Activated CD8-positive, alpha-beta T cell treated with anti-CD3 and anti-CD28 coated beads, Interleukin-2, amount 10 ng/mL, durations not matched to agents 7 days and 5 days (primary cell): Measurements from ENCODE around the gene HECTD2. TPM values are rescaled to one million over a fixed set of nuclear protein-coding genes. Genes with fewer than 3 reads are reported as not detected.
"Not testable (repeated sequence)": the region's sequence is repeated elsewhere in the genome, so short reads cannot be mapped to it uniquely, and the experiment has no call there.

Source experiments
- ATAC-seq: fragments of 150-1000 bp; cut with Tn5 transposase; one replicate; pipeline ENCODE4 v1.10.0; 2021; ENCODE audit warnings: moderate library complexity
- CTCF ChIA-PET: fragments of 350-600 bp; sonication (Branson Sonifier 250); formaldehyde crosslinking; loops from one replicate; lab custom pipeline; 2021; ENCODE audit warnings: antibody characterized with exemption; lab: Charles Lee
- POLR2A ChIA-PET: fragments of 350-600 bp; sonication (Branson Sonifier 250); formaldehyde crosslinking; loops from one replicate; lab custom pipeline; 2021; ENCODE audit warnings: antibody characterized with exemption; lab: Charles Lee
- DNase-seq: peaks from one replicate; pipeline ENCODE4 v3.0.0-alpha.2; 2020
- H3K27ac Mint-ChIP-seq: one replicate; pipeline ENCODE4 v1.8.0; 2021; ENCODE audit warnings: mild to moderate bottlenecking, mixed read lengths
- H3K27me3 Mint-ChIP-seq: one replicate; pipeline ENCODE4 v1.8.0; 2021; ENCODE audit warnings: low read depth, mixed read lengths
- H3K36me3 Mint-ChIP-seq: one replicate; pipeline ENCODE4 v1.8.0; 2021; ENCODE audit warnings: low read depth, mixed read lengths
- H3K4me1 Mint-ChIP-seq: one replicate; pipeline ENCODE4 v1.8.0; 2021; ENCODE audit warnings: low read depth, mixed read lengths
- H3K4me3 Mint-ChIP-seq: one replicate; pipeline ENCODE4 v1.8.0; 2021; ENCODE audit warnings: mild to moderate bottlenecking, mixed read lengths
- H3K9me3 Mint-ChIP-seq: one replicate; pipeline ENCODE4 v1.8.0; 2022; ENCODE audit warnings: mixed read lengths; ENCODE audit not compliant: insufficient read depth
- total RNA-seq, 2 experiments: library from RNA; stranded (reverse); gene quantifications; one replicate each; pipeline ENCODE4 v1.2.3, GENCODE V29; 2021

The HECTD2 gene
- total RNA-seq, 2 experiments from 2014 or later: 1.4 to 2.0 TPM

- DNase-seq (no peak), ATAC-seq (no peak)
- ChIA-PET CTCF (interaction anchor here (2.4 kb wide), 1 partner anchor 118 kb away, joined by 6 read pairs; no protein-coding TSS in a partner anchor), POLR2A (interaction anchor here (0.6 kb wide), 1 partner anchor 255 kb away, joined by 7 read pairs; no protein-coding TSS in a partner anchor)
- Mint-ChIP-seq H3K9me3 (no peaks in the 10 kb centered on the region), H3K4me3 (no peak overlapping the region), H3K27me3 (peaks cover 5% of the 10 kb centered on the region), H3K36me3 (no peaks in the 10 kb centered on the region), H3K27ac (no peak overlapping the region), H3K4me1 (peaks cover 9% of the 10 kb centered on the region)
Measured at GRCh38 chr10:91416339-91416855, 6.3 kb downstream of the HECTD2 start.

DNA sequence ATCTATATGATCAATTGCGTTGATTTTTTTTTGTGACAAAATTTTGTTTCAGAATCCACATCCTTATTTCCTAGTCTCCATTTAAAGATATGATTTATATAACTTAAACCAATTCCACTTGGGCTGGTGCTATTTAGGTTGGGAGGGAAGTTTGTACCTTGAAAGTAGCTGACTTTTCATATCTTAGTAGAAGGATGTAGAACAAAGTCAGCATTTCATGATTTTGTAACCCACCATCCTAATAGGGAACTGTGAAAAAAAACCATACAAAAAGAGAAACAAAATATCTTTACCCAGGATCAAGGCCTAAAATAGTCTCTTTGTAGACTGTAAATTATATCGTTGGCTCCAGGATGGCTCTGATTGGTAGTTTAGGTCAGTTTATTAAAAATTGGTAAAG lies 8.3 kb downstream of the HECTD2 start:
- CTCF ChIA-PET: no interaction called here
- H3K9me3 Mint-ChIP-seq: no peaks in the 10 kb centered on the region
- H3K27ac Mint-ChIP-seq: no peak overlapping the region

GRCh38 chr10:91420868-91421267 lies 10.7 kb downstream of the HECTD2 start:
- no peak overlapping the region for H3K27ac Mint-ChIP-seq
- CTCF ChIA-PET: interaction anchor here (0.7 to 1.1 kb wide), 2 partner anchors 10 to 33 kb away, joined by 3 to 5 read pairs; no protein-coding TSS in a partner anchor
- ATAC-seq (no peak), DNase-seq (no peak)
- no peaks in the 10 kb centered on the region for H3K27me3 Mint-ChIP-seq
- POLR2A ChIA-PET: no interaction called here
- peaks cover 4% of the 10 kb centered on the region for H3K4me1 Mint-ChIP-seq
- H3K36me3 Mint-ChIP-seq: no peaks in the 10 kb centered on the region
- H3K4me3 Mint-ChIP-seq: no peak overlapping the region
- no peaks in the 10 kb centered on the region for H3K9me3 Mint-ChIP-seq

More for the DNA sequence above, 8.3 kb downstream of the HECTD2 start:
- POLR2A ChIA-PET: no interaction called here
- Mint-ChIP-seq H3K4me1 (peaks cover 7% of the 10 kb centered on the region), H3K4me3 (no peak overlapping the region), H3K27me3 (no peaks in the 10 kb centered on the region), H3K36me3 (no peaks in the 10 kb centered on the region)
- DNase-seq: no peak
- ATAC-seq: no peak

- Mint-ChIP-seq H3K36me3 (no peaks in the 10 kb centered on the region), H3K9me3 (no peaks in the 10 kb centered on the region), H3K4me1 (peaks cover 3% of the 10 kb centered on the region), H3K27ac (no peak overlapping the region), H3K27me3 (no peaks in the 10 kb centered on the region), H3K4me3 (no peak overlapping the region)
- no peak for DNase-seq
- POLR2A ChIA-PET: no interaction called here
- ATAC-seq: no peak
- CTCF ChIA-PET: no interaction called here
Measured at GRCh38 chr10:91422915-91423314, 12.8 kb downstream of the HECTD2 start.

DNA sequence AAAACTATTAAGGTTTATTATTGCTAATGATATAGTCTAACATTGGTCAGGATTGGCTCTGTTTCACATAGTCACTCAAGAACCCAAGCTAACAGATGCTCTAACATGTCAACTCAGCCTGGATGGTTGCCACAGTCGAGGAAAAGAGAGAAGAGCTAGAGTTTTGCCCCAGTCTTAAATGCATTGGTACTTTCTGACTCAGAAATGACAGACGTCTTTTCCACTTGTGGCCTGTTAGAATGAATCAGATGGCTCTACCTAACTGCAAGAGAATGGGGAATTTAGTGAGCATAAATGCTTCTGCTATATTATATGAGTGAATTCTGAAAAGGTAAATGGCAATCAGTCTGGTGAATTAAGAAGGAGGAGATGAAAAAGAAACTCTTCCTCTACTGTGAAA lies 13.9 kb downstream of the HECTD2 start:
- Mint-ChIP-seq H3K9me3 (no peaks in the 10 kb centered on the region), H3K27ac (no peak overlapping the region), H3K27me3 (no peaks in the 10 kb centered on the region), H3K4me3 (no peak overlapping the region), H3K36me3 (no peaks in the 10 kb centered on the region), H3K4me1 (peaks cover 3% of the 10 kb centered on the region)
- no peak for DNase-seq
- ChIA-PET CTCF (no interaction called here), POLR2A (no interaction called here)
- no peak for ATAC-seq

- Mint-ChIP-seq H3K27ac (no peak overlapping the region), H3K4me1 (no peaks in the 10 kb centered on the region), H3K27me3 (no peaks in the 10 kb centered on the region), H3K9me3 (no peaks in the 10 kb centered on the region), H3K4me3 (no peak overlapping the region), H3K36me3 (no peaks in the 10 kb centered on the region)
- ChIA-PET CTCF (no interaction called here), POLR2A (no interaction called here)
- DNase-seq (no peak), ATAC-seq (no peak)
Measured at GRCh38 chr10:91432175-91432574, 22.0 kb downstream of the HECTD2 start.

- Mint-ChIP-seq H3K9me3 (no peaks in the 10 kb centered on the region), H3K36me3 (no peaks in the 10 kb centered on the region), H3K27ac (no peak overlapping the region), H3K4me3 (no peak overlapping the region), H3K4me1 (no peaks in the 10 kb centered on the region), H3K27me3 (no peaks in the 10 kb centered on the region)
- ATAC-seq (no peak), DNase-seq (no peak)
- CTCF ChIA-PET: interaction anchor here (0.9 kb wide), 1 partner anchor 43 kb away, joined by 3 read pairs; no protein-coding TSS in a partner anchor
- POLR2A ChIA-PET: no interaction called here
Measured at GRCh38 chr10:91433620-91434019, 23.5 kb downstream of the HECTD2 start.

DNA sequence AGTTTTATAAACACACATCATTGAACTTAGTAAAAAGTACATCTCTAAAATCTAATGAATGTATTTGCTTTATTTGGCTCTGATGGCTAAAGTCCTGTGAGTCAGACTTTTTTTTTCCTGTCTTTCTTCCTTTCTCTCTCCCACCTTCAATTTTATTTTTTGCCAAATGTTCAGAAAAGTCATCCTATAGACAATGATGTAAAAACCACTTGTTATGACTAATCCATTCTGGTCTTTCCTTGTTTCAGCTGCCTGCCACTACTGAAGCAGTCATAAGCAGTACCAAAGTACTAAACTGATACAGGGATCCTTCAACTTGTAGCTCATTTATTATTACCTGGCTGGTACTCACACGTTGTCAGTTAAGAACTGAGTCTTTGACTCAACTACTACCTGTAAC lies 23.9 kb downstream of the HECTD2 start:
- H3K27ac Mint-ChIP-seq: no peak overlapping the region
- H3K27me3 Mint-ChIP-seq: no peaks in the 10 kb centered on the region

DNA sequence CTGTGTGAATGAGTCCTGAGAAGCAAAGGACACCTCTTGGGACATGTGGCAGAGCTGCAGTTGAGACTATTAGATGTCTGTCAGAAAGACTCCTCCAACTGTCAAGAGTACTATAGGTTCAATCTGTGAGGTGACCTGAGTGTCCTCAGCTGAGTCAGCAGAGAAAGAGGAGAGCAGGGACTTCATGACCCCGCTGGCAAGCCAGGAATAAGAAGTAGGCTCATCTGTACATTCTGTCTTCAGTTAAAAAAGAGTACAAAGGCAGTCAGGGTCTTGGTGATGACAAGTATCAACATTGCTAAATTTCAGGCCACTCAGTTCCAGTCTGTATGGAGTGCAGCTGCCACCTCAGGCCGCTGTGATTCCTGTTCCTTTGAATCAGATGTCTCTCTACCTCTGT lies 25.1 kb downstream of the HECTD2 start:
- no peak overlapping the region for H3K4me3 Mint-ChIP-seq
- no peak overlapping the region for H3K27ac Mint-ChIP-seq
- POLR2A ChIA-PET: interaction anchor here (0.5 kb wide), 1 partner anchor 558 kb away, joined by 3 read pairs; no protein-coding TSS in a partner anchor
- ATAC-seq (no peak), DNase-seq (no peak)
- H3K4me1 Mint-ChIP-seq: no peaks in the 10 kb centered on the region
- H3K36me3 Mint-ChIP-seq: no peaks in the 10 kb centered on the region
- CTCF ChIA-PET: no interaction called here
- H3K9me3 Mint-ChIP-seq: no peaks in the 10 kb centered on the region
- no peaks in the 10 kb centered on the region for H3K27me3 Mint-ChIP-seq

More for the DNA sequence above, 23.9 kb downstream of the HECTD2 start:
- POLR2A ChIA-PET: no interaction called here
- no peak for DNase-seq
- Mint-ChIP-seq H3K4me3 (no peak overlapping the region), H3K4me1 (no peaks in the 10 kb centered on the region), H3K36me3 (no peaks in the 10 kb centered on the region), H3K9me3 (no peaks in the 10 kb centered on the region)
- no peak for ATAC-seq
- CTCF ChIA-PET: interaction anchor here (0.9 kb wide), 1 partner anchor 44 kb away, joined by 3 read pairs; no protein-coding TSS in a partner anchor

DNA sequence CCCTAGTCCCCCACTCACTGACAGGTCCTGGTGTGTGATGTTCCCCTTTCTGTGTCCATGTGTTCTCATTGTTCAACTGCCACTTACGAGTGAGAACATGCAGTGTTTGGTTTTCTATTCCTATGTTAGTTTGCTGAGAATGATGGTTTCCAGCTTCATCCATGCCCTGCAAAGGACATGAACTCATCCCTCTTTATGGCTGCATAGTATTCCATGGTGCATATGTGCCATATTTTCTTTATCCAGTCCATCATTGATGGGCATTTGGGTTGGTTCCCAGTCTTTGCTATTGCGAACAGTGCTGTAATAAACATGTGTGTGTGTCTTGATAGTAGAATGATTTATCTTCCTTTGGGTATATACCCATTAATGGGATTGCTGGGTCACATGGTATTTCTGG lies 28.1 kb downstream of the HECTD2 start:
- H3K9me3 Mint-ChIP-seq, H3K4me3 Mint-ChIP-seq, H3K4me1 Mint-ChIP-seq, POLR2A ChIA-PET, ATAC-seq, DNase-seq, CTCF ChIA-PET, H3K27me3 Mint-ChIP-seq, H3K27ac Mint-ChIP-seq, H3K36me3 Mint-ChIP-seq: not testable (repeated sequence)

- no peak for ATAC-seq
- no peaks in the 10 kb centered on the region for H3K27me3 Mint-ChIP-seq
- POLR2A ChIA-PET: no interaction called here
- peaks cover 2% of the 10 kb centered on the region for H3K9me3 Mint-ChIP-seq
- H3K36me3 Mint-ChIP-seq: no peaks in the 10 kb centered on the region
- H3K27ac Mint-ChIP-seq: no peak overlapping the region
- no peak overlapping the region for H3K4me3 Mint-ChIP-seq
- no peak for DNase-seq
- no peaks in the 10 kb centered on the region for H3K4me1 Mint-ChIP-seq
- CTCF ChIA-PET: no interaction called here
Measured at GRCh38 chr10:91444211-91445182, 34.4 kb downstream of the HECTD2 start.

- Mint-ChIP-seq H3K27me3 (no peaks in the 10 kb centered on the region), H3K36me3 (peaks cover 4% of the 10 kb centered on the region), H3K27ac (no peak overlapping the region), H3K9me3 (peaks cover 9% of the 10 kb centered on the region), H3K4me1 (no peaks in the 10 kb centered on the region), H3K4me3 (no peak overlapping the region)
- ATAC-seq (no peak), DNase-seq (no peak)
- CTCF ChIA-PET: no interaction called here
- POLR2A ChIA-PET: interaction anchor here (0.6 kb wide), 1 partner anchor 93 kb away, joined by 3 read pairs; no protein-coding TSS in a partner anchor
Measured at GRCh38 chr10:91452063-91452462, 41.9 kb downstream of the HECTD2 start.
